Measurements from ENCODE around the gene DPH7.
"Not testable (repeated sequence)": the region's sequence is repeated elsewhere in the genome, so short reads cannot be mapped to it uniquely, and the experiment has no call there.

DPH7 gene

GRCh38 chr9:137545123-137545522 lies 33.6 kb downstream of the DPH7 start:
- no peak for DNase-seq (ENCODE audit: low spot score)

- no peak for DNase-seq (ENCODE audit: low spot score)
These were observed 34.5 kb downstream of the DPH7 start for GRCh38 chr9:137544176-137544760.

DNA sequence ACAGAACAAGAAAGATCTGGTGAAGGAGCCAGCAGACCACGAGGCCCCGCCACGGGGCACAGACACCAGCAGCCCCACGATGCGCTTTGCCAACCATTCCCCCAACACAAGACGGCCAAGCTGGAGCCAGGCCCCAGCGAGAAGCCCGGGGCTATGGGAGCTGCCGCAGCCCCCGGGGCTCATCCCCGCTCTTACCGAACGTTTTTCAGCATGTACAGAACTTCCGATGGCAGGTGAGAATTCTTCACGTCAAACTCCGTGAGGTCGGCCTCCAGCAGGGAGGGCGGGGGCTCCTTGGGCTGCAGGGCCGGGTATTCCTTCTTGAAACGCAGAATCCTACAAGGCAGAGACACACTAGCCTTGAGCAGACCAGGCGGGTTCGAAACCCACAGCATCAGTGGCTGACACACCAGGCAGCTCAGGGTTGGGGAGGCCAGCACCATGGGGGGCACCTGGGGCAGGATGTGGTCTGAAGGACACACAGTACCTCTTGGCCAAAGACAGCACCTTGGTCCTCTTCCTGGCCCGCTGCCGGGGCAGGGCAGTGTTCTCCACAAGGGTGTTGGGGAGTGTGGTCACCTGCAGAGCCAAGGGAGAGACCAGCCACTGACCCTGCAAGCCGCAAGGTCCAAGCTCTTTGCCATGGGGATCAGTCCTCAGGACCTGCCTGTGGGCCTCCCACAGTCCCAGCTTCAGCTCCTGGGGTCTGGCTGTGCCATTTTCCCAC lies 35.3 kb downstream of the DPH7 start:
- no peak for DNase-seq (ENCODE audit: low spot score)

GRCh38 chr9:137542486-137542885 lies 36.2 kb downstream of the DPH7 start:
- no peak for DNase-seq (ENCODE audit: low spot score)

DNA sequence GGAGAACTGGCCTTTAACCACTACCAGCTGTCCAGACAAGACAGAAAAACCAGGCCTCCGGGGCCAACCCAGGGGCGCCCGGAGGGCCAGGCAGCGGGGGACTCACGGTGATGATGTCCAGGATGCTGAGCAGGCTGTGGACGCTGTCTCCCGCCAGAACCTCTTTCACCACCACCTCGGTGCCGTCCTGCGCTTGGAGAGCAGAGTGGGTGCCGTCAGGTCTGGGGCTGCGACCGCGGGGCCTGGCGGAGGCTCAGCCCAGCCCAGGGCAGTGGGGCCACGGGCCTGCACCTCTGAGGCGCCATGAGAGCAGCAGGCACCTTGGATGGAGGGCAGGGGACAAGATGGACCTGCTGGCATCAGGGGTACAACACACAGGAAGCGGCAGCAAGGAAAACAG lies 38.2 kb downstream of the DPH7 start:
- DNase-seq (ENCODE audit: low spot score): no peak

GRCh38 chr9:137538058-137538457 lies 40.7 kb downstream of the DPH7 start:
- DNase-seq (ENCODE audit: low spot score): no peak

DNA sequence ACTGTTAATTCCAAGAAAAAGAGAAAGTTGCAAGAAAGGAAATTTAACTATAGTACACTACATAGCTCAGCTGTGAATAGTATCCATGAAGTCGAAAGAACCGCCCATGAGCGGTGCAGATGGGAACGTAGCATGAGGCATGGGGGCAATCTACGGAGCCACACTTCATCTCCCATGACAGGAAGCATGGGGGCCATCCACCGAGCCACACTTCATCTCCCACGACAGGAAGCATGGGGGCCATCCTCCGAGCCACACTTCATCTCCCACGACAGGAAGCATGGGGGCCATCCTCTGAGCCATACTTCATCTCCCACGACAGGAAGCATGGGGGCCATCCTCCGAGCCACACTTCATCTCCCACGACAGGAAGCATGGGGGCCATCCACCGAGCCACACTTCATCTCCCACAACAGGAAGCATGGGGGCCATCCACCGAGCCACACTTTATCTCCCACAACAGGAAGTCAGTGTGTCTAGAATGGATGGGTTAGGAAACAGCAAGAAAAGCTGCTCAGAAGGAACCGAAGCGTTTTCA lies 42.1 kb downstream of the DPH7 start:
- not testable (repeated sequence) for DNase-seq (ENCODE audit: low spot score)

- no peak for DNase-seq (ENCODE audit: low spot score)
These were observed 43.7 kb downstream of the DPH7 start for GRCh38 chr9:137535120-137535428.

DNA sequence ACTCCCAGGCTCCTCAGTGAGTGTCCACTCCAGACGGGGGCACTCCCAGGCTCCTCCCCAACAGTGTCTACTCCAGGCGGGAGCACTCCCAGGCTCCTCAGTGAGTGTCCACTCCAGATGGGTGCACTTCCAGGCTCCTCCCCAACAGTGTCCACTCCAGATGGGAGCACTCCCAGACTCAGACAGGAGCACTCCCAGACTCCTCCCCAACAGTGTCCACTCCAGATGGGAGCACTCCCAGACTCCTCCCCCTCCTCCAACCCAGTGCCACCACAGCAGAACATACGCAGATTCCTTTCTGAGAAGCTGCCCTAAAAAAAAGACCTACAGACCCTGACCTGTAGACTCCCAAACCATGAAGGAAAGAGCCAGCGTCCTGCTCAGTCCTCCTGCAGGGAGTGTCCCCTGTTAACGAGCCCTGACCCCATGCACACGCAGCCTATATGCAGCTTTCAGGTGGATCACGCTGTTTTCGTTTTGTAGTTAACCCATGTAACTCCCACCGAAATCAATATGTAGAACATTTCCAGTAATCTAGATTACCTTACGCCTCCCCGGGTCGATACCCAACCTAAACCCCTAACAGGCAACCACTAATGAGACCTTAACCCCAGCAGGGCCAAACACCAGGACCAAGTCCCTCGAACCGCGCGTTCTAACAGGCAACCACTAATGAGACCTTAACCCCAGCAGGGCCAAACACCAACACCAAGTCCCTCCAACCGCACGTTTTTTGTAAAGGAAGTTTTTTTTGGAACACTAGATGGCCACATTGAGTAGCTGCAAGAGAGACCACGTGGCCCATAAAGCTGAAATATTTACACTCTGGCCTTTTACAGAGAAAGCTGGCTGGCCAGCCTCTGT lies 44.2 kb downstream of the DPH7 start:
- peak; percentile 68 for DNase-seq (ENCODE audit: low spot score)

DNA sequence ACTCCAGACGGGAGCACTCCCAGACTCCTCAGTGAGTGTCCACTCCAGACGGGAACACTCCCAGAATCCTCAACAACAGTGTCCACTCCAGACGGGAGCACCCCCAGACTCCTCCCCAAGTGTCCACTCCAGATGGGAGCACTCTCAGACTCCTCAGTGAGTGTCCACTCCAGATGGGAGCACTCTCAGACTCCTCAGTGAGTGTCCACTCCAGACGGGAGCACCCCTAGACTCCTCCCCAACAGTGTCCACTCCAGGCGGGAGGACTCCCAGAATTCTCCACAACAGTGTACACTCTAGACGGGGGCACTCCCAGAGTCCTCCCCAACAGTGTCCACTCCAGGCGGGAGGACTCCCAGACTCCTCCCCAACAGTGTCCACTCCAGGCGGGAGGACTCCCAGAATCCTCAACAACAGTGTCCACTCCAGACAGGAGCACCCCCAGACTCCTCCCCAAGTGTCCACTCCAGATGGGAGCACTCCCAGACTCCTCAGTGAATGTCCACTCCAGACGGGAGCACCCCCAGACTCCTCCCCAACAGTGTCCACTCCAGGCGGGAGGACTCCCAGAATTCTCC lies 45.7 kb downstream of the DPH7 start:
- DNase-seq (ENCODE audit: low spot score): not testable (repeated sequence)

DNA sequence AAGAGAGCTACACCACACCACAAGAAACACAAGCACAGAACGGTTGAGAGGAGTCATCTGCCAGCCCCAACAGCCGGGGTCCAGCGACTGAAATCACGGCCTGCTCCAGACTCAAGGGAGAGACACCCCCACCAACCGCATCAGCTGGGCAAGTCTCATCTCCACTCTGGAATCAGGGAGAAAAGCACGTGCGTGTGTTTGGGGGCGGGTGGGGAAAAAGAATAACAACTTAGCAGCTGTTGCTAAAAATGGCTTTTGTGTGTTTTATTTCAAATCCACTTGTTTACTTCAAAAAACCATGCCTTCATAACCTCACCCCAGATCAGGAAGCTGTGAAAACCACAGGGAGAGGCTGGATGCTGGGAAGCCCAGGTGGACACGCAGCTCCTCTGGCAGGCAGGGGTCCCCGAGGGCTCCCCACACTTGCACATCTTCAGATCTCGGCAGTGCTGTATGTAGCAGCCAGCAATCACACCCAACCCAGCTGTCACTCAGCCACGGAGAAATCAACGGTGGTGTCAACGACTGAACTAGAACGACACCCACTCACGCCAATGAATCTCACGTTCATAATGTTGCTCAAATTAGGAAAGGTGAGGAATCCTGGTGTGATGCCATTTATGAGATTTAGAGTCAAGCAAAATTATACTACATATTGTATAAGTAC lies 47.5 kb downstream of the DPH7 start:
- no peak for DNase-seq (ENCODE audit: low spot score)

DNA sequence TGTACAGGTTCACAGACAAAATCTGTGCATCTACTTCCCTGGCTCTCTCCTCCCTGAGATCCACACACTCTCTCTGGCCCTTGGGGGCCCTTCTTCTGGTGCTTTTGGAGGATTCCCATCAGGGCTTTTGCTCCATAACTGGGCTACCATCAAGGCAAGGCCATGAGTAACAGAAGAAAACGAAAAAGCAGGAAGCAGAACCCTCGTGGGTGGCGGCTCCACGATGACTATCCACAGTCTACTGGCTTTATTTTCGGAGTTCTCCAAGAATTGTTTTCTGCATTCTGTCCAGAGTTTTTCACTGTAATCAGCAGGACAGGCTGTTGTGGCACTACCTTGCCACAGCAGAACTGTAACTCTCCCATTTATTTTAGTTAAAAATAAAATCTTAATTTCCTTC lies 48.4 kb downstream of the DPH7 start:
- DNase-seq (ENCODE audit: low spot score): no peak

GRCh38 chr9:137524981-137525317 lies 53.8 kb downstream of the DPH7 start:
- no peak for DNase-seq (ENCODE audit: low spot score)

GRCh38 chr9:137524161-137524980 lies 54.4 kb downstream of the DPH7 start:
- no peak for DNase-seq (ENCODE audit: low spot score)

DNA sequence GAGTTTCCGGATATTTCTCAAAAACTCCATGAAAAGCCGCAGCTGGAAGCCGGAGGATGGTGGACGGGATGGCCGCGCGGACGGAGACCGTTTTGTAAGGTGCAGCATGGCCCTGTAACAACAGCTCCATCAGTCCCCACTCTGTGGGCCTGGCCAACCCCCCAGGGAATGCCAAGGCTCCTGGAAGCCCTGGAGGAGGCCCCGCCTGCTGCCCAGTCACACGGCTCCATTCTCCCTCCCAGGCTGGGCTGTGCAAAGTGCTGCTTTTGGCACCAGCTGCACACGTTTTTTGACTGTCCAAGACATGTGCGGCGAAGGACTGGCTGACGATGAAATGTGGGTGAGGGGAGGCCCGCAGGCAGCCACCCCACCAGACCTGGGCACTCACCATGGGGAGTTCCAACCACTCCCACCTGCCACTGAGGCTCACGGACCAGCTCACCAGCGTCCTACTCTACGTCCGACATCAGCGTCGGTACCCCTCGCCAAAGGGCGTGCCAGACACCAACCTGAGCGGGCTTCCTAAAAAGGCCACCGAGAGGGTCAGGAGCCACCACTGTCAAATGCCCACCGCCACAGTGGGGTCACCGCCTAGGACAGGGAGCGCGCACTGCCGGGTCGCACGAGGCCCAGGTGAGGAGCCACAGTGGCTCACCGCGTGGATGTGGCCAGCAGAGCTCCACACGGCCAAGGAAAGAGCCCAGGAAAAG lies 55.8 kb downstream of the DPH7 start:
- DNase-seq (ENCODE audit: low spot score): no peak

GRCh38 chr9:137521405-137521985 lies 57.2 kb downstream of the DPH7 start:
- no peak for DNase-seq (ENCODE audit: low spot score)

DNA sequence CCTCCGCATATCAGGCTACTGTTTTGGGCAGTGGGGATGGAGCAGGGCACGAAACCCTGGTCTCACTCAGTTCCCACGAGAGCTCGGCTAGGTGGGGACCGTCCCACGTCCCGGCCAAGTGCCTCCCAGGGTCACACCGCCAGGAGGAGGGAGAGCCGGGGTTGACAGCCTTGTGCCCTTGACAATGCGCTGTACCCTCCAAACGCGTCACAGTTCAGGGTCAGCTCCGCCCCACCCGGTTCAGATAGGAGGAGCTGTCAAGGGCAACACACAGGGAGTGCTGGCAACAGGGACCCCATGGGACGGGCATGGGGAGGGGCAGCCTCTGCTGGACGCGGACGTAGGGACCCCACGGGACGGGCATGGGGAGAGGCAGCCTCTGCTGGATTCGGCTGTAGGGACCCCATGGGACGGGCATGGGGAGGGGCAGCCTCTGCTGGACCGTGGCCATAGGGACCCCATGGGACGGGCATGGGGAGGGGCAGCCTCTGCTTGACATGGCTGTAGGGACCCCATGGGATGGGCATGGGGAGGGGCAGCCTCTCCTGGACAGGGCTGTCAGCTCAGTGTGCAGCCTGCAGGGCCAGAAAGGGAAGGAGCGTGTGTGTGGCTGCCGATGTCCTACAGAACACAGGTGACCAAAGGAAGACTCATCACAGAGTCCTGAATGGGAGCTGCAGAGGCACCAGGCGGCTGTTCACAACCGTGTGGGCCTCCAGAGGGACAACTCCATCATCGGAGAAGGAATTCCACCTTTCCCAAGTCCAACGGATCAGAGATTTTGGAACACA lies 57.9 kb downstream of the DPH7 start:
- DNase-seq (ENCODE audit: low spot score): no peak

DNA sequence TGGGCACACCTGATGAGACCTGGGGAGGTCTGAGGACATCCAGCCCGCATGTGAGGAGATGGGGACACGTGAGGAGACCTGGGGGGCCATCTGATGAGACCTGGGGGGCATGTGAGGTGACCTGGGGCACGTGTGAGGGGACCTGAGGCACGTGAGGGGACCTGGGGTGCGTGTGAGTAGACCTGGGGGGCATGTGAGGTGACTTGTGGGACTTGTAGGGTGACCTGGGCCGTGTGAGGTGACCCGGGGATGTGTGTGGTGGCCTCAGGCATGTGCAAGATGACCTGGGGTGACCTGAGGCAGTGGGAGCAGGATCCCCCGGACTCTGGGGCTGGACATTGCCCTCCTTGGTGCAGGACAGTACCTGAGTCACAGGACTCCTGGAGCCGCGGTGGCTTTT lies 59.2 kb downstream of the DPH7 start:
- DNase-seq (ENCODE audit: low spot score): no peak

DNA sequence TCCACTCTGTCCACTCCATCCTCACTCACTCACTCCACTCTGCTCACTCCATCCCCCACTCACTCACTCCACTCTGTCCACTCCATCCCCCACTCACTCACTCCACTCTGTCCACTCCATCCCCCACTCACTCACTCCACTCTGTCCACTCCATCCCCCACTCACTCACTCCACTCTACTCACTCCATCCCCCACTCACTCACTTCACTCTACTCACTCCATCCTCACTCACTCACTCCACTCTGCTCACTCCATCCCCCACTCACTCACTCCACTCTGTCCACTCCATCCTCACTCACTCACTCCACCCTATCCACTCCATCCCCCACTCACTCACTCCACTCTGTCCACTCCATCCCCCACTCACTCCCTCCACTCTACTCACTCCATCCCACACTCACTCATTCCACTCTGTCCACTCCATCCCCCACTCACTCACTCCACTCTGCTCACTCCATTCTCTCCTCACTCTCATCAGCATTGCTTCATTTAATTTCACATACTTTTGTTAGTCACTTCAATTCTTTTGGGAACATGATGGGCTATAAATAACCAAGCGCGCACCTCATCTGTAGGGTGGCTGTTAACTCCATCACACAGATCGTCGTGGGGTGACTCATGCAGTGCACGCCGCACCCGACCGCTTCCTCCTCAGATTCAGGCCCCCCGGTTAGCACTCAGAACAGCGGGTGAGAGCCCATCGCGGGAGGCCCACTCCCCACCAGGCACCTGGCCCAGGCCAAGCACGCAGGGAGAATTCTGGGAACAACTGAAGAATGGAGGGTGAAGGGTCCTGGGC lies 59.9 kb downstream of the DPH7 start:
- not testable (repeated sequence) for DNase-seq (ENCODE audit: low spot score)
